Renal pelvis (tissue), 4 donors: Measurements from ENCODE around the gene DCST2. TPM values are rescaled to one million over a fixed set of nuclear protein-coding genes. Genes with fewer than 3 reads are reported as not detected.
A peak's percentile ranks its signal among the peaks of the same experiment; 100 is the strongest.
"Not testable (repeated sequence)": the region's sequence is repeated elsewhere in the genome, so short reads cannot be mapped to it uniquely, and the experiment has no call there.

Source experiments
- DNase-seq: peaks from one replicate; pipeline ENCODE4 v3.0.0-alpha.2; 2013
- polyA plus RNA-seq, 3 donors: library from polyadenylated mRNA; unstranded; fragments of 120-200 nt; gene quantifications; one replicate each; pipeline ENCODE4 v1.2.1, GENCODE V29; 2013; ENCODE audit not compliant: insufficient read length in 3 of 3

The DCST2 gene
- polyA plus RNA-seq, 3 donors: 1.9 to 2.8 (median 2.2) TPM

DNA sequence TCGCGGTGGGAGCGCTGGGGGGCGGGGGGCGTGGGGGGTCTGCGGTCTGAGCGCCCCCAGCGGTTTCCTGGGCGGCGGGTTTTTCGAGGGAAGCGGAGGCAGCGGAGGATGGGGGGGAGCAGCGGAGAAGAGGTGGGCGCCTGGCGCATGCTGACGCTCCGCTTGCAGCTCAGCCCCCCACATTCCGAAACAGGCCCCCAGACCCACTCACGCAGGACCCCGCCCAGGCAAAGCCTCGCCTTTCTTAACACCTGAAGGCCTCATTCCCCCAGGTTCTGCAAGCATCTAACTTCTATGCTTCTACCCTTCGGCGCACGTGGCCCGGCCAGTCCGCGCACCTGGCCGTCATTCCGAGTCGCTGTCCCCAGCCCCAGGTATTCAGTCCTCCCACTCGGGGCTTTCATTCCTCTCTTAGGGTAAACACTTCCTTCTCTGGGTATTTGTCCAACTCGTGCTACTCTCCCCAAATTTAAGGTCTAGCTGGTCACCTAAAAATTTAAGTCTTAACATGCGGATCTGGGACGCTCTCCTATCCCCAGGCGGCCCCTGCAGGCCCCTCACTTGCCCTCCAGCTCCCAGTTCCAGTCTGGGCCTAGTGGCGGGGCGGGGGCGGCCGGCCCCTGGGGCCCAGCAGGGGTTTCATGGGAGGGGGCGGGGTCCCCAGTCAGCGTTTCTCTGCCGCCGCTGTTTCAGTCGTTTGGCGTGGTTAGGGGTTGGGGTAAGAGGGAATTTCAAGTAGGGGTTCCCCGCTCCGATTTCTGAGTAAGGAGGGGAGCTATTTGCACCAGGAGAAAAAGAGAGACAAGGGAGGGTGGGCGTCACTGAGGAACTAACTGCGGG lies 33.8 kb downstream of the DCST2 start:
- DNase-seq: no peak

DNA sequence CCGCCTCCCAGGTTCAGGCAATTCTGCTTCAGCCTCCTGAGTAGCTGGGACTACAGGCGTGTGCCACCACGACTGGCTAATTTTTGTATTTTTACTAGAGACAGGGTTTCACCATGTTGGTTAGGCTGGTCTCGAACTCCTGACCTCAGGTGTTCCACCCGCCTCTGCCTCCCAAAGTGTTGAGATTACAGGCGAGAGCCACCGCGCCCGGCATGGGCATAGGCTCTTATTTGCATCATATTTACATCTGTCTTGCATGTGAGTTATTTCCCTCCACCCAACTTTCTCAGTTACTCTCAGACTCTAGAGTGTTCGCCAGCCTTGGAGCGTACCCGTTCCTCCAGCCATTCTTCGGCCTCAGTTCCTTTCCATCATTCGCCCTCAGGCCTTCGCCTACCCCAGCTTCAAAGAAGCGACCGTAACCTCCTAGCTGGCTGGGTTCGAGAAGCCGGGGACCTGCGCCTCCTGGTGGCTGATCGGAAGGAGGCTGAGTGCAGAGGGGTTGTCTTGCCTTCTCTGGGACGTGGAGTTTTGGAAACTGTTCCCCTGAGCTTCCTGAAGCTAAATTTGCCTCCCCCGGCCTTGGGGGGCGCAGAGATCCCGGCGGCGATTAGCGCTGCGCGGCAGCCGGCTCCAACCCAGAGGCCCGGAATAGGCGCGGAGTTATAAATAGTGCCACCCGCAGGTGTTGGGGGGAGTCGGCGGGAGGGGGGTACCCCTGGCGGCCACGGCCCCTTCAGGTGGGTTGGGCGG lies 34.6 kb downstream of the DCST2 start:
- DNase-seq: no peak

DNA sequence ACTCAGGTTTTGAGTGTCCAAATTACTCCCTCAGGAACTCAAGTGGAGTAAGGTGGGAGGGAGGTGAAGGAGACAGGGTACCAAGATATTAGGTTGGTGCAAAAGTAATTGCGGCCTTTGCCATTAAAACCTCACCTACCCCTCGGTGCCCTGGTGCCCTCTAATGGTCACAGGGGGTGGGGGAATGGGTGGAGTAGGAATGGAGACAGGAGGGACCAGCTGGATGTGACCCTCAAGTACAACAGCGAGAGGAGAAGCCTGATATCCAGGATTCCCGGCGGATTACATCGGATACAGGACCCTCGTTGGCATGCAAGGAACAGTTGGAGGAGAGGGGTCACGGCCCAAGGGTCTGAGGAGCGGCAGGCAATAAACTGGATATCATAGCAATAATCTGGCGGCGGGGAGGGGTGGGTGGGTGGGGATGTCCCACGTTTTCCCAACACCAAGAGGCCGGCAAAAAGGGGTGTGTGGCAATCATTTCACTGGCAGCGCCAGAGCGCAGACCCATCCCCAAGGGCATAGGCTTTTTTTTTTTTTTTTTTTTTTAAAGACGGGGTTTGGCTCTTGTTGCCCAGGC lies 35.3 kb downstream of the DCST2 start:
- DNase-seq: no peak

DNA sequence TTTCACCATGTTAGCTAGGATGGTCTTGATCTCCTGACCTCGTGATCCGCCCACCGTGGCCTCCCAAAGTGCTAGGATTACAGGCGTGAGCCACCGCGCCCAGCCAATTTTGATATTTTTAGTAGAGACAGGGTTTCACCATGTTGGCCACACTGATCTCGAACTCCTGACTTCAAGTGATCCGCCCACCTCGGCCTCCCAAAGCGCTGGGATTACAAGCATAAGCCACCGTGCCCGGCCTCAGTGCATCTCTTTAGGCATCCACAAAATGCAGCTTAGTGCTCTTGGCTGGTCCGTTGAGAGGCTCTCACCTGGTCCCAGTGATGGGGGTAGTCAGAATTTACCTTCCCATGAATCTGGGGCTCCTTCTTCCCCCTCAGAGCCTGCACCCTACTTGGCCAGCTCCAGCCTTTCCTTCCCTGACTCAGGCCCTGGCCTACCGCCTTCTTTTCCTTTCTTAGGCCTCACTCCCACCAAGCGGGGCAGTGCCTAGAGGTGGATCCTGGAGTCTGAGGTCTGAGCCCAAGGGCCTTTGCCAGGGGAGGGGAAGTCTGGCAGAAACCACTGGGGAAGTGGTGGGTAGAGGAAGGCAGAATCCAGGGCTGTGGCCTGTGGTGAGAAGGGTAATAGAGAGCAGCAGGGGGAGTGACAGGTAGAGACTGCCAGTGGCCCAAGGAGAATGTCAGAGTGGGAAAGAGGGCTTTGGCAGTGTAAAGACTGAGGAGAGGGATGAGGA lies 36.4 kb downstream of the DCST2 start:
- no peak for DNase-seq

DNA sequence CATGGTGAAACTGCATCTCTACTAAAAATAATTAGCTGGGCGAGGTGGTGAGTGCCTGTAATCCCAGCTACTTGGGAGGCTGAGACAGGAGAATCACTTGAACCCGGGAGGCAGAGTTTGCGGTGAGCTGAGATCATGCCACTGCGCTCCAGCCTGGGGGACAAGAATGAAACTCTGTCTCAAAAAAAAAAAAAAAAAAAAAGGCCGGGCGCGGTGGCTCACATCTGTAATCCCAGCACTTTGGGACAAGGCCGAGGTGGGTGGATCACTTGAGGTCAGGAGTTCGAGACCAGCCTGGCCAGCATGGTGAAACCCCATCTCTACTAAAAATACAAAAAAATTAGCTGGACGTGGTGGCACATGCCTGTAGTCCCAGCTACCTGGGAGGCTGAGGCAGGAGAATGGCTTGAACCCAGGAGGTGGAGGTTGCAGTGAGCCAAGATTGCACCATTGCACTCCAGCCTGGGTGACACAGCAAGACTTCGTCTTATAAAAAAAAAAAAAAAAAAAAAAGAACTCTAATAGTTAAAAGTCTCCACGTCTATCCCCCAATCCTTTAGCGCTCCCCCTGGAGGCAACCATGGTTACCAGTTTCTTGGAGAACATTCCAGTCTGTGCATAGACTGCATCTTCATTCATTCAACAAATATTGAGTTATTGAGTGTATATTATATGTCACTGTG lies 38.1 kb downstream of the DCST2 start:
- DNase-seq: not testable (repeated sequence)

DNA sequence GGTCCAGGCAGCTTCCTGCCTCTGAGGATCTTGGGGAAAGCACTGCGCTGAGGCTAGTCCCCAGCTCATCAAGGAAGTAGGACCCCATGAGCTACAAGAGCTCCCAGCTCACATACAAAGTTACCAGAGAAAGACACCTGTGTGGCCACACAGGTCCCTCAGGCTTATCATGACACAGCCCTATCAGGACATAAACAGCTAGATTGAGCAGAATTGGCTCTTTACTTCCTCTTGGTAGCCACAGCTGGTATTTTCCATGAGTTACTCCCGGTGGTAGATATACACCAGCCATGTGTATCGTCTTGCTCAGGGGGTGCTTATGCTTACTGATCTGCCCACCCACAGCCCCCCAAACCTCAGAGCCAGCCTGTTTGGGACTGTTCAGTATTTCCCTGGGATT lies 39.0 kb downstream of the DCST2 start:
- DNase-seq: no peak

DNA sequence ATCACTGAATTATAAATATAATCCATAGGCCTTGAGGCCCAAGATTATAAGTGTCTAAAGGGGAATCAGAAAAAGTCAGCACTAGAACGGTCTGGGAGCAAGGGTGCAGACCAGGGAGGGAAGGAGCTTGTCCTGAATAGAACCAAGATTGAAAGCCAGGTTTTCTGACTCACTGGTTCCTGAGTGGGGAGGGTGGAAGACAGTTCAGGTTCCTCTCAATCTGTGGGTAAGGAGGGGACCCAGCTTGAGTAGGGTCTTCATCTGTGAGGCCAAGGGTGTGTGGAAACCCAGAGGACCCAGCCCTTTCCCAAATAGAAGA lies 39.4 kb downstream of the DCST2 start:
- DNase-seq: no peak

DNA sequence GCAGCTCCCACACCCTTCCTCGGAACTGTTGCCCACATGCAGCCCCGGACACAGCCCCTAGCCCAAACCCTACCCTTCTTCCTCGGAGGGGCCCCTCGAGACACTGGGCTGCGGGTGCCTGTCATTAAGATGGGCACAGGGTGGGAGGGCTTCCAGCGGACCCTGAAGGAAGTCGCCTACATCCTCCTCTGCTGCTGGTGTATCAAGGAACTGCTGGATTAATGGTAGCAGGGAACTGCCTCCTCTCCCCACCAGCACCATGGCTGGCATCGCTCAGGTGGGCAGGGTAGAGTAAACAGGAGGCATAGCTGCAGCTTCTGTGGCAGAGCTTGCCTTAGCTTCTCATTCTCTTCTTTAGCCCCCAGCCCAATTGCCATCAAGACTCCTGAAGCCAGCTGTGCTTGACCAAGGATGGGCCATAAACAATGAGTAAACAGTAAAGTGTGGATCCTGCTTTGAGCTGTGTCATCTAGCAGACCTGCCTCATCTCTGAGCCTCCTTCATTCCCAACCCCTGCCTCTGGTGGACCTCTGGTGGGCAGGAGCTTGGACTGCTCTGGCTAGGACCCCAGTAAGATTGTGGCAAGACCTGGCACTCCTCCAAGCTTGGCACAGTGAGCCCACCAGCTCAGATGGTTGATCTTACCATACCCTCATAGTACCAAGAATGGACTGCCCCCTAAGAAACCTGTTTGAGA lies 39.9 kb downstream of the DCST2 start, which contains the start of gene LENEP:
Gene LENEP (plus strand): TSS at position 15 of the 697 bp plus-strand sequence. CDS start 22 bp downstream, at position 37.
- no peak for DNase-seq

DNA sequence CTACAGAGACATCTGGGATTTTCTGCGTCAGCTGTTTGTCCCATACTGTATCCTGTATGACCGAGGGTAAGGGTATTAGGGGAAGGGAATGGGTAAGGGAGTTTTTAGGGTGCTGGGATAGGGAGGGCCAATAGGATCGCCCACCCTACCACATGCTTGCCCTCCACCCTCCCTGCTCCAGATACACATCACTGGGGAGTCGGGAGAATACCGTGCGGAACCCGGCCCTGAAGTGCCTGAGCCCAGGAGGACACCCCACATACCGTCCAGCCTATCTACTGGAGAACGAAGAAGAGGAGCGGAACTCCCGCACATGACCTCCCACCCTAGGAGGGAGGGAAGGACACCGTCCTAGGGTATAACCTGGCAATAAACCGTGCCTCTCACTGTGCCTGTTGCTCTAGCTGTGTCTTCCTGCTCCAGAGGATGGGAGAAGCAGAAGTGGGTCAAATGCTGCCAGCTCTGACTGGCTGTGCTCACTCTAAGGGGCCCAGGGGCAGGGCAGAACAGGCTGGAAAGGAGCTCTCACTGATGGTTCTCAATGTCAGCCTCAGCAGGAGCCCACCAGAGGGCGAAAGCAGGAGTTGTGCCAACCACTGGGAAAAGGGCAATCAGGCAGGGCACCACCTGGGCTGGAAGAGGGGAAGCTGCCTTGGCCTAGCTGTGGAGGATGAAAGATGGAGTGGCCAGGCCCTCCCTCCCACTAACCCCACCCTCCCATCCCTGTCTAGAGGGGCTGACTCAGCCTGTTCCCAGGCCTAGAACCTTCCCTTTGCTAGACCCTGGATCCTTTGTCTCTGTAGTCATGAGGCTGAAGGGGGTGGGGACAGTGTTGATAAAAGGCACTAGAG lies 40.6 kb downstream of the DCST2 start:
- DNase-seq: no peak

DNA sequence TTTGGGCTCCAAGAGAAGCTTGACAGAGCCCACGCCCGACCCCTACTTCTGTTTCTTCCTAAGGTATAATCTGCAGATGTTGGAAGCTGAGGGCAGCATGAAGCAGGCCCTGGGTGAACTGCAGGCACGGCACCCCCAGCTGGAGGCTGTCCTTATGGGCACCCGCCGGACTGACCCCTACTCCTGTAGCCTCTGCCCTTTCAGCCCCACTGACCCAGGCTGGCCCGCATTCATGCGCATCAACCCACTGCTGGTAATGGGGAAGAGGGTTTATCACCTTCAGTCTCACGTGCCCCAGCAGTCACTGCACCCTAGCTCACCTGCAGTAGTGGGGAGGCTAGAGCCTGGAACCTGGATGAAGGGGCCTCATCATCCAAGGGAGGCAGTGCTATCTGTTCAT lies 43.3 kb downstream of the DCST2 start:
- no peak for DNase-seq

DNA sequence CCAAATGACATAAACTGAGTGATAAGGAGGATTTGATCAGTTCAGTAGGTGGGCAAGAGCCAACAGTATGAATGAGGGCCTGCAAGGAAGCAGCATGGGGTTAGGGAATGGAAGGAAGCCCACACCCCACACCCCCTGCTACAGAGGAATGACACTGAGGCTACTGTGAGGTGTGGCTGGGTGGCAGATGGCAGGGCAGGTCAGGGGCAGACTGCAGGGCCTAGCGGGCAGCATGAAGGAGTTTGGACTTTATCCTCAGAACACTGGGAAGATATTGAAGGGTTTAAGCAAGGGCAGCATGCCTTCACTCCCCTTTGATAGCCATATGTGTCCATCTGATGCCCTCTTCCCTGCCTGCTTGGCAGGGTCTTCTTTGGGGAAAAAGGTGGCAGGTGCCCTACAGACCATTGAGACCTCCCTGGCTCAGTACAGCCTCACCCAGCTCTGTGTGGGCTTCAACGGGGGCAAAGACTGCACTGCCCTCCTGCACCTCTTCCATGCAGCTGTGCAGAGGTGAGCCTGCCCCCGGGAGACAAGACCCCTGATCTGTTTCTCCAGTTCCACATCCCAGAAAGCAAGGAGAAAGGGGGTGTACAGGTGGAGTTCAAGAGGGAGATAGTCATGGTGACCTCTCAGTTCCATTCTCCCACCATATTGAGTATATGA lies 44.3 kb downstream of the DCST2 start:
- no peak for DNase-seq

DNA sequence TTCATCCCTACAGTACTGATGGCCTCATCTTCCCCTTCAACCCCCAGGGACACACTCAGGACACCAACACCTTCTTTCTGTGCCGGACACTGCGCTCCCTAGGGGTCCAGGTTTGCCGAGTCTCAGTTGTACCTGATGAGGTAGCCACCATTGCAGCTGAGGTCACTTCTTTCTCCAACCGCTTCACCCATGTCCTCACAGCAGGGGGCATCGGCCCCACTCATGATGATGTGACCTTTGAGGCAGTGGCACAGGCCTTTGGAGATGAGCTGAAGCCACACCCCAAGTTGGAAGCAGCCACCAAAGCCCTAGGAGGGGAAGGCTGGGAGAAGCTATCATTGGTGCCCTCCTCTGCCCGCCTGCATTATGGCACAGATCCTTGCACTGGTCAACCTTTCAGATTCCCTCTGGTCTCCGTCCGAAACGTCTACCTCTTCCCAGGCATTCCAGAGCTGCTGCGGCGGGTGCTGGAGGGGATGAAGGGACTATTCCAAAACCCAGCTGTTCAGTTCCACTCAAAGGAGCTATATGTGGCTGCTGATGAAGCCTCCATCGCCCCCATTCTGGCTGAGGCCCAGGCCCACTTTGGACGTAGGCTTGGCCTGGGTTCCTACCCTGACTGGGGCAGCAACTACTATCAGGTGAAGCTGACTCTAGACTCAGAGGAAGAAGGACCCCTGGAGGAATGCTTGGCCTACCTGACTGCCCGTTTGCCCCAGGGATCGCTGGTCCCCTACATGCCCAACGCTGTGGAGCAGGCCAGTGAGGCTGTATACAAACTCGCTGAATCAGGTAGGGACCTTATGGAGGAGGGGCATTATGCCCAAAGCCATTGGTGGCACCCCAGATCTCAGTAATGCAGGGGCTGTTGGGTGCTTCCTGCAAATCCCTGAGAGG lies 45.3 kb downstream of the DCST2 start:
- no peak for DNase-seq

DNA sequence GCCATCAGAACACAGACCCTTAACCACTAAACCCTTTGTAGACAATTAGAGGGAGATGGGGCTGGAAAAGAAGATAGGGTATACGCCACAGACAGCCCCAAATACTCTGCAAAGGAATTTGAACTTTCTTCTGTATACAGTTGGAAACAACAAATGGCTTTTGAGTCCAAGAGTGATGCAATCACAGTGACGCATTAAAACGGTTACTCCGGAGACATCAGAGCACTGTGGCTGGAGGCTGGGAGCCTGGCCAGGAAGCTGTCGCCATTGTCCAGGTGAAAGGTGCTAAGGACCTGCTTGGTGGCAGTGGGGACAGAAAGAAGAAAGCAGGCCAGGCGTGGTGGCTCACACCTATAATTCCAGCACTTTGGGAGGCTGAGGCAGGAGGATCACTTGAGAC lies 46.3 kb downstream of the DCST2 start:
- no peak for DNase-seq

DNA sequence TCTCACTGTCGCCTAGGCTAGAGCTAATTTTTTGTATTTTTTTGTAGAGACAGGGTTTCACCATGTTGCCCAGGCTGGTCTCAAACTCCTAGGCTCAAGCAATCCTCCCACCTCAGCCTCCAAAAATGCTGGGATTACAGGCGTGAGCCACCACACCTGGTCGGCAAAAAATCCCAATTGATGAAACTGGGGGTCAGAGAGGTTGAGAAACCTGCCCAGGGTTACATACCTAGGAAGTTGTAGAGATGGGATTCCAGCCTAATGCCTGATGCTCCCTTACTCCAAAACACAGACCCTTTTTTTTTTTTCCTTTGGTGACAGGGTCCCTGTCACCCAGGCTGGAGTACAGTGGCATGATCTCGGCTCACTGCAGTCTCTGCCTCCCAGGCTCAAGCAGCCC lies 46.8 kb downstream of the DCST2 start:
- DNase-seq: not testable (repeated sequence)

DNA sequence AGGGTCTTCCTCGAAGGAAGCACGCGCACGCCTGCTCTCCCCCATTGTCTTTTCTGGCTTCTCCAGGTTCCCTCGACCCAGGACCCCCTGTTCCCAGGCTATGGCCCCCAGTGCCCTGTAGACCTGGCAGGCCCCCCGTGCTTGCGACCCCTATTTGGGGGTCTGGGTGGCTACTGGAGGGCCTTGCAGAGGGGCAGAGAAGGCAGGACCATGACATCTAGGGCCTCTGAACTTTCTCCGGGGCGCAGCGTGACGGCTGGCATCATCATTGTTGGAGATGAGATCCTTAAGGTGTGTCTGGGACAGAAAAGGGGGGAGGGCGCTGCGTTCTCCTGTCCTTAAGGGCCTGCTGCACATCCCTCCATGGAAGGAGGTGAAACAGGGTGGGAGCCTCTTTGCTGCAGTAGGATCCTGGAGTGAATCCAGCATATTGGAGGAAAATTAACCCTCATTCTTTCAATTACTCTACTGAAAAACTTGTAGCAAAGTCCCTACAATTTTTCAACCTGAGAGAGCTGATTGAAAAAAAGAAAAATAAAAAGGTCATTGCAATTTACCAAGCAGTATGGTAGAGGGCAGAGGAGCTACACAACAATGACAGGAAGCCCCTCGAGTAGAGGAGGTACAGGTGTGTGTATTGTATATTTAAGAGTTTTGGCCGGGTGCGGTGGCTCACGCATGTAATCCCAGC lies 49.7 kb downstream of the DCST2 start:
- no peak for DNase-seq

DNA sequence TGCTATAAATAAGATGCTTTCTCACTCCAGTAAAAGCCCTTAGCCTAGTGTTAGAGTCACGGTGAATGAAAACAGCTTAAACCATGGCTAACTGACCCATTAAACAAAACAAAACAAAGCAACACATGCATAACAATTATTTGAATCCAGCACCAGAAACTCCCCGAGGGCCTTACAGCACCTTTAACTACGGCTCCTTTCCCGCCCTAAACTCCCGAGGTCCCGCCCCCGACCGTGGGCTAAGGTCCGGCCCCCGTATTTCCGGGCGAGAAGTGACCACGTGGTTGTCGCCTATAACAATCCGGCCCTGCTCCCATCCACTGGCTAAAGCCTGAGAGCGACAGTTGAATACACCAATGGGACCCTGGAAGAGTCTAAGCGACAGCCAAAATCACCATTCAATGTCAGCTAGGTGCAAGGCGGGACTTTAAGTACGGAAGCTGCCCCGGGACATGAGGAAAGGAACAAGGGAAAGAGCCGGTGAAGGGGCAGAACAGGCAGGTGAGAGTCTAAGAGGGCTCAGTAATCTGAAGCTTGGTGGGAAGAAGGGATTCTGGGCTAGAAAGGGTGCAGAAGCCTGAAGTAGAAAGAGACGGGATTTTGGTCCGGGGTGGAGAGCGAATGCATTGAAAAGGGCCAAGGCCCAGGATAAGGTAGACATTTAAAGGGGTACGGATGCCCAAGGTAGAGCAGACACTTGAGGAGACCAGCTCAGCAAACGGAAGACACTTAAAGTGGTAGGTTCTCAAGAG lies 50.5 kb downstream of the DCST2 start, which contains the start of gene FLAD1:
Gene FLAD1 (plus strand): TSS at position 448 of the 752 bp plus-strand sequence. CDS start 351 bp downstream, outside the sequence.
- DNase-seq: peak; percentile 100

DNA sequence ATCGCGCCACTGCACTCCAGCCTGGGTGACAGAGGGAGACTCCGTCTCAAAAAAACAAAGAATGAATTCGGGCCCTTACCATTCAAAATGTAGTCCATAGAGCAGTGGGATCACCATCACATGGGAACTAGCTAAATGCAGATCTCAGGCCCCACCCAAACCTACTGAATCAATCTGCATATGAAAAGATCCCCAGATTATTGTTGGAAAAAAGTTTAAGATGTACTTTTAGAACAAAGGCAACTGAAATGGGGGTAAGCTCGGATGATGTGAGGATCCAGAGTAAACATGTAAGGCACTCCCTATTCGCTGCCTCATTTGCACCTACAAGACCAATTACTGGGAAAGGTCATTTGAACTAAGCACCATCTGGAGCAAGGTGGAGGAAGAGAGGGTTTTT lies 51.2 kb downstream of the DCST2 start:
- DNase-seq: no peak
